Heart left ventricle (tissue), 13 donors: ENCODE results near the gene ABCC11.

Experiments
- POLR2A ChIP-seq, 2 donors: fragments of 450-650 bp; IDR thresholded peaks; one replicate each; pipeline ENCODE4 v1.6.1; 2017; ENCODE audit warnings: antibody characterized with exemption in 2 of 2, mild to moderate bottlenecking in 2 of 2, moderate library complexity in 2 of 2
- TF ChIP-seq, protein P1 (sequence below), 12 donors: fragments of 200-600 bp; sonication (generic) in 4 of 12; IDR thresholded peaks; one replicate each; pipeline versions ENCODE4 v1.5.0 to v1.8.0; 2018 to 2022; ENCODE audit warnings: antibody characterized with exemption in 12 of 12, mild to moderate bottlenecking in 5 of 12
- donor health status: ischemic (EF 13 %, LVEDD 7.1; RV severe dilation, severe dysfunction).
- donor health status: DM: no; HTN: yes; CAD: no.
- donor health status: DM: no; HTN: no; CAD: no.
- donor health status: ischemic (EF 25% LVEDD 6.9; RV normal size, moderate dysfunction).
- donor health status: ischemic (EF 25% LVEDD 5.7; RV mildly dilated, moderate dysfunction).
- donor health status: ischemic (EF 35%, LVEDD 5.7; RV mildly dilated, moderate dysfunction).
- donor health status: nonischemic (EF 11% LVEDD 7.7; RV severe dilation, severe dysfunction).
- donor health status: DM: yes; HTN: yes; CAD: no.
- donor health status: PGD.
- donor health status: ischemic (EF 29% LVEDD 5.4; RV normal size, mild dysfunction).
- donor health status: nonischemic (EF 23%, LVEDD 6.1; RV moderate dilation, normal function).

DNA sequence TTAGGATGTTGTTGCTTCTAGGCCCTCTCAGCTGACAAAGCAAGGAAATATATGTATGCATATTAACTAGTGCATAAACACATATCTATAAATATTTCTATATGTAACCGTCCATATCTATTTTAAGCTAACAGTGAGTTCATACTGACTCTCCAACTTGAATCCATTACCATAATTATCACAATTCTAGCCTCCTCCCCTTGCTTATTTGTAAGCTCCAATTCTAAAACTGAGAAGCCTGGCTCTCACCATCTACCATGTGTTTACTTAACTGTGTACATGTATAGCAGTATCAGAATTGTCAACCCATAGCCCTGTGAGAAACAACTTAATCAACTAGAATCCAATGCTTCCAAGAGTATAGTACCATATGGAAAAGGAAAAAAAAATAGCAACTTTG lies 96.6 kb downstream of the ABCC11 start:
- TF ChIP-seq, protein P1, sequence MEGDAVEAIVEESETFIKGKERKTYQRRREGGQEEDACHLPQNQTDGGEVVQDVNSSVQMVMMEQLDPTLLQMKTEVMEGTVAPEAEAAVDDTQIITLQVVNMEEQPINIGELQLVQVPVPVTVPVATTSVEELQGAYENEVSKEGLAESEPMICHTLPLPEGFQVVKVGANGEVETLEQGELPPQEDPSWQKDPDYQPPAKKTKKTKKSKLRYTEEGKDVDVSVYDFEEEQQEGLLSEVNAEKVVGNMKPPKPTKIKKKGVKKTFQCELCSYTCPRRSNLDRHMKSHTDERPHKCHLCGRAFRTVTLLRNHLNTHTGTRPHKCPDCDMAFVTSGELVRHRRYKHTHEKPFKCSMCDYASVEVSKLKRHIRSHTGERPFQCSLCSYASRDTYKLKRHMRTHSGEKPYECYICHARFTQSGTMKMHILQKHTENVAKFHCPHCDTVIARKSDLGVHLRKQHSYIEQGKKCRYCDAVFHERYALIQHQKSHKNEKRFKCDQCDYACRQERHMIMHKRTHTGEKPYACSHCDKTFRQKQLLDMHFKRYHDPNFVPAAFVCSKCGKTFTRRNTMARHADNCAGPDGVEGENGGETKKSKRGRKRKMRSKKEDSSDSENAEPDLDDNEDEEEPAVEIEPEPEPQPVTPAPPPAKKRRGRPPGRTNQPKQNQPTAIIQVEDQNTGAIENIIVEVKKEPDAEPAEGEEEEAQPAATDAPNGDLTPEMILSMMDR (IDR thresholded peaks at IDR 0.05) = no peak
- no peak for TF ChIP-seq POLR2A (IDR thresholded peaks at IDR 0.05)
